SK-N-SH treated with all-trans-retinoic acid at 6 μM for 48 hours (cell line): ENCODE results near the gene KCTD17.

Source experiments
- ATAC-seq: fragments of 200-7000 bp; cut with Tn5 transposase; 3 replicates; pipeline ENCODE4 v1.9.1; 2020; ENCODE audit warnings: mild to moderate bottlenecking, moderate library complexity
- ARNTL ChIP-seq: fragments of 450-650 bp; formaldehyde crosslinking; IDR thresholded peaks from 2 replicates; pipeline ENCODE4 v1.5.0; 2020; ENCODE audit warnings: low read depth, mild to moderate bottlenecking, moderate library complexity, borderline replicate concordance
- BACH2 ChIP-seq: fragments of 250-450 bp; sonication (Bioruptor Pico); IDR thresholded peaks from 2 replicates; pipeline ENCODE4 v1.9.0; 2021; ENCODE audit warnings: mild to moderate bottlenecking, borderline replicate concordance
- CREB5 ChIP-seq: fragments of 250-450 bp; sonication (Bioruptor Pico); IDR thresholded peaks from 2 replicates; pipeline ENCODE4 v1.5.1; 2020; ENCODE audit warnings: low read depth, mild to moderate bottlenecking, moderate library complexity
- CSDC2 ChIP-seq: fragments of 250-450 bp; sonication (Bioruptor Pico); IDR thresholded peaks from 2 replicates; pipeline ENCODE4 v1.5.0; 2020; ENCODE audit warnings: mild to moderate bottlenecking, moderate library complexity
- ESRRG ChIP-seq: fragments of 250-450 bp; sonication (Bioruptor Pico); IDR thresholded peaks from 2 replicates; pipeline ENCODE4 v1.6.1; 2021; ENCODE audit warnings: mild to moderate bottlenecking
- GLIS3 ChIP-seq: fragments of 250-450 bp; sonication (Bioruptor Pico); IDR thresholded peaks from 2 replicates; pipeline ENCODE4 v1.5.0; 2020; ENCODE audit warnings: mild to moderate bottlenecking, moderate library complexity
- ISL1 ChIP-seq: fragments of 250-450 bp; sonication (Bioruptor Pico); IDR thresholded peaks from 2 replicates; pipeline ENCODE4 v2.1.2; 2022; ENCODE audit warnings: mild to moderate bottlenecking, moderate library complexity
- OSR1 ChIP-seq: fragments of 250-450 bp; sonication (Bioruptor Pico); IDR thresholded peaks from 2 replicates; pipeline ENCODE4 v1.8.0; 2022; ENCODE audit warnings: moderate library complexity, mild to moderate bottlenecking, inconsistent platforms
- PATZ1 ChIP-seq: fragments of 250-450 bp; sonication (Bioruptor Pico); IDR thresholded peaks from 2 replicates; pipeline ENCODE4 v1.8.0; 2020; ENCODE audit warnings: mild to moderate bottlenecking, moderate library complexity, borderline replicate concordance
- PPARA ChIP-seq: fragments of 250-450 bp; sonication (Bioruptor Pico); IDR thresholded peaks from 2 replicates; pipeline ENCODE4 v1.5.0; 2020; ENCODE audit warnings: mild to moderate bottlenecking, borderline replicate concordance
- RARB ChIP-seq: fragments of 250-450 bp; sonication (Bioruptor Pico); IDR thresholded peaks from 2 replicates; pipeline ENCODE4 v1.8.0; 2021; ENCODE audit warnings: mild to moderate bottlenecking, moderate library complexity
- SNAI2 ChIP-seq: fragments of 250-450 bp; sonication (Bioruptor Pico); IDR thresholded peaks from 2 replicates; pipeline ENCODE4 v1.5.0; 2020; ENCODE audit warnings: mild to moderate bottlenecking, moderate library complexity
- TCF4 ChIP-seq: fragments of 250-450 bp; sonication (Bioruptor Pico); IDR thresholded peaks from 2 replicates; pipeline ENCODE4 v1.8.0; 2021; ENCODE audit warnings: mild to moderate bottlenecking, moderate library complexity, borderline replicate concordance
- TOX ChIP-seq: fragments of 250-450 bp; sonication (Bioruptor Pico); IDR thresholded peaks from 2 replicates; pipeline ENCODE4 v1.8.0; 2021; ENCODE audit warnings: mild to moderate bottlenecking, moderate library complexity, borderline replicate concordance
- ZC3H10 ChIP-seq: fragments of 250-450 bp; sonication (Bioruptor Pico); IDR thresholded peaks from 2 replicates; pipeline ENCODE4 v1.5.1; 2021; ENCODE audit warnings: mild to moderate bottlenecking, moderate library complexity
- ZFP3 ChIP-seq: fragments of 250-450 bp; sonication (Bioruptor Pico); IDR thresholded peaks from 2 replicates; pipeline ENCODE4 v1.5.0; 2020; ENCODE audit warnings: mild to moderate bottlenecking, moderate library complexity
- ZFP30 ChIP-seq: fragments of 450-650 bp; formaldehyde crosslinking; IDR thresholded peaks from 2 replicates; pipeline ENCODE4 v1.5.0; 2022; ENCODE audit warnings: mild to moderate bottlenecking, moderate library complexity
- ZNF565 ChIP-seq: fragments of 450-650 bp; formaldehyde crosslinking; conservative IDR thresholded peaks from 2 replicates; pipeline ENCODE4 v1.5.0; 2020; ENCODE audit warnings: low read depth, mild to moderate bottlenecking, moderate library complexity
- ZNF70 ChIP-seq: fragments of 450-650 bp; formaldehyde crosslinking; IDR thresholded peaks from 2 replicates; pipeline ENCODE4 v1.5.0; 2020; ENCODE audit warnings: mild to moderate bottlenecking, moderate library complexity
- ZNF8 ChIP-seq: fragments of 450-650 bp; formaldehyde crosslinking; IDR thresholded peaks from 2 replicates; pipeline ENCODE4 v1.5.0; 2020; ENCODE audit warnings: mild to moderate bottlenecking, moderate library complexity
- TF ChIP-seq, protein P1 (sequence below): fragments of 250-450 bp; sonication (Bioruptor Pico); IDR thresholded peaks from 2 replicates; pipeline ENCODE4 v1.5.0; 2020; ENCODE audit warnings: mild to moderate bottlenecking, moderate library complexity
- TF ChIP-seq, protein P2 (sequence below): fragments of 250-450 bp; sonication (Bioruptor Pico); IDR thresholded peaks from 2 replicates; pipeline ENCODE4 v1.5.1; 2021; ENCODE audit warnings: mild to moderate bottlenecking, moderate library complexity

The KCTD17 gene

DNA sequence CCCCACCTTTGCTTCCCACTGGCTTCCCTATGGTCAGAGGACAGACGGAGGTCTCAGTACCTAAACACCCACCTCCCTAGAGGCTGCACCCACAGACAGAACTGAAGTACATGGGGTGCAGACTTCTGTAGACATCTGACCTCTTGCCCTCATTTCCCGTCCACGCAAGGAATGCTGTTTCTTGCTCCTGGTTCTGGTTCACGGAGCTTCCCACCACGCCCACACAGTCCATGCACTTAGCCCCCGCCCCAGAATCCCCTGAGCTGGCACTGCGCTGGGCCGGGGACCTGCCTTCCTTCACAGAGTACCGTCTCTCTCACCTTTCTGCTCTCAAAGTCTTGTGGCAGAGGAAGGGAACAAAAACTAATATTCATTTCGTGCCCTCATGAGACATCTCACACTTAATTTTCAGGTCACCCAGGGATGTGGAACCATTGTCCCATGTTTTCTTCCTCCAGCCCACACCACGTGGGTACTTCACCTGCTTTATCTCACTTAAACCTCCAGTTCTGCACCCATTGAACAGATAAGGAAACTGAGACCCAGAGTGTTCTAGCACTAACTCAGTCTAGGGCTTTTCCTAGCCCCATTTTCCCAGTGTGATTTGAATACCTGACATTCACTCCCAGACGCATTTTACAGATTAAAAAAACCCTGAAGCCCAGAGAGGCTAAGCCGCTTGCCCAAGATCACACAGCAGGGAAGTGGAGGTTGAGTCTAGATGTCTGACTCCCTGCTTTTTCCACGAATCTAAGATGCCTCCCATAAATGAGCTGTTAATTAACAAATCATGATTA, 52.3 kb downstream of the KCTD17 start:
- TF ChIP-seq ZFP3 (no peak), CSDC2 (CRISPR knock-in tag) (no peak), ZNF565 (CRISPR knock-in tag) (no peak), ZNF8 (CRISPR knock-in tag) (no peak), GLIS3 (CRISPR knock-in tag) (no peak), SNAI2 (CRISPR knock-in tag) (no peak), ARNTL (no peak), TOX (CRISPR knock-in tag) (no peak), ISL1 (CRISPR knock-in tag) (no peak), ZFP30 (no peak), RARB (no peak), PPARA (CRISPR knock-in tag) (no peak), ZNF70 (CRISPR knock-in tag) (no peak), ZC3H10 (no peak), ESRRG (CRISPR knock-in tag) (no peak), BACH2 (no peak), PATZ1 (CRISPR knock-in tag) (no peak)
- TF ChIP-seq, protein P1, sequence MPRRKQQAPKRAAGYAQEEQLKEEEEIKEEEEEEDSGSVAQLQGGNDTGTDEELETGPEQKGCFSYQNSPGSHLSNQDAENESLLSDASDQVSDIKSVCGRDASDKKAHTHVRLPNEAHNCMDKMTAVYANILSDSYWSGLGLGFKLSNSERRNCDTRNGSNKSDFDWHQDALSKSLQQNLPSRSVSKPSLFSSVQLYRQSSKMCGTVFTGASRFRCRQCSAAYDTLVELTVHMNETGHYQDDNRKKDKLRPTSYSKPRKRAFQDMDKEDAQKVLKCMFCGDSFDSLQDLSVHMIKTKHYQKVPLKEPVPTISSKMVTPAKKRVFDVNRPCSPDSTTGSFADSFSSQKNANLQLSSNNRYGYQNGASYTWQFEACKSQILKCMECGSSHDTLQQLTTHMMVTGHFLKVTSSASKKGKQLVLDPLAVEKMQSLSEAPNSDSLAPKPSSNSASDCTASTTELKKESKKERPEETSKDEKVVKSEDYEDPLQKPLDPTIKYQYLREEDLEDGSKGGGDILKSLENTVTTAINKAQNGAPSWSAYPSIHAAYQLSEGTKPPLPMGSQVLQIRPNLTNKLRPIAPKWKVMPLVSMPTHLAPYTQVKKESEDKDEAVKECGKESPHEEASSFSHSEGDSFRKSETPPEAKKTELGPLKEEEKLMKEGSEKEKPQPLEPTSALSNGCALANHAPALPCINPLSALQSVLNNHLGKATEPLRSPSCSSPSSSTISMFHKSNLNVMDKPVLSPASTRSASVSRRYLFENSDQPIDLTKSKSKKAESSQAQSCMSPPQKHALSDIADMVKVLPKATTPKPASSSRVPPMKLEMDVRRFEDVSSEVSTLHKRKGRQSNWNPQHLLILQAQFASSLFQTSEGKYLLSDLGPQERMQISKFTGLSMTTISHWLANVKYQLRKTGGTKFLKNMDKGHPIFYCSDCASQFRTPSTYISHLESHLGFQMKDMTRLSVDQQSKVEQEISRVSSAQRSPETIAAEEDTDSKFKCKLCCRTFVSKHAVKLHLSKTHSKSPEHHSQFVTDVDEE (CRISPR knock-in tag), result no peak
- TF ChIP-seq, protein P2, sequence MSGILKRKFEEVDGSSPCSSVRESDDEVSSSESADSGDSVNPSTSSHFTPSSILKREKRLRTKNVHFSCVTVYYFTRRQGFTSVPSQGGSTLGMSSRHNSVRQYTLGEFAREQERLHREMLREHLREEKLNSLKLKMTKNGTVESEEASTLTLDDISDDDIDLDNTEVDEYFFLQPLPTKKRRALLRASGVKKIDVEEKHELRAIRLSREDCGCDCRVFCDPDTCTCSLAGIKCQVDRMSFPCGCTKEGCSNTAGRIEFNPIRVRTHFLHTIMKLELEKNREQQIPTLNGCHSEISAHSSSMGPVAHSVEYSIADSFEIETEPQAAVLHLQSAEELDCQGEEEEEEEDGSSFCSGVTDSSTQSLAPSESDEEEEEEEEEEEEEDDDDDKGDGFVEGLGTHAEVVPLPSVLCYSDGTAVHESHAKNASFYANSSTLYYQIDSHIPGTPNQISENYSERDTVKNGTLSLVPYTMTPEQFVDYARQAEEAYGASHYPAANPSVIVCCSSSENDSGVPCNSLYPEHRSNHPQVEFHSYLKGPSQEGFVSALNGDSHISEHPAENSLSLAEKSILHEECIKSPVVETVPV (CRISPR knock-in tag), result no peak
- TF ChIP-seq, all 23 proteins: peak for 0

DNA sequence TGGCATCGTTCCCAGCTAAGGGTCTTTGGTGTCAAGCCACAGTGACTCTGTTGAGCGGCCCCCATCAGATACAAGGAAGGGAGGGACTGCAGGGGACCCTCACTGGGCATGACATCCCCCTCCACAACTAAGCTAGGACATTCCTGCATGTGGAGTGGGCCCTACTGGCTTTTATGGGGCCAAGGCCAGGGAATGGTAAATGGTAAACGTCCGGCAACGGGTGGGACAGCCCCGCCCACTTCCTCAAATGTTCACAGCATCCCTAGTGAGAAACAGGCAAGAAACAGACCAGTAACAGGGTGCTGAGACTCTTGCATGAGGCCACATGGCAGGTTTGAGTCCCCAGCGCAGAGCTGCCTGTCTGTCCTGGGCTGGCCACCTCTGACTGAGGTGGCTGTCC, 53.6 kb downstream of the KCTD17 start:
- ATAC-seq, result no peak
- TF ChIP-seq ZNF70 (CRISPR knock-in tag), result no peak
- TF ChIP-seq ESRRG (CRISPR knock-in tag), result no peak
- TF ChIP-seq SNAI2 (CRISPR knock-in tag), result no peak
- no peak for TF ChIP-seq TCF4 (CRISPR knock-in tag)
- TF ChIP-seq, protein P1 (CRISPR knock-in tag), result no peak
- TF ChIP-seq CREB5 (CRISPR knock-in tag), result no peak
- TF ChIP-seq ZNF8 (CRISPR knock-in tag), result no peak
- TF ChIP-seq OSR1 (CRISPR knock-in tag), result no peak
- no peak for TF ChIP-seq PPARA (CRISPR knock-in tag)
- no peak for TF ChIP-seq ISL1 (CRISPR knock-in tag)
- no peak for TF ChIP-seq TOX (CRISPR knock-in tag)
- TF ChIP-seq RARB, result no peak

More for the DNA sequence above, 52.3 kb downstream of the KCTD17 start:
- no peak for ATAC-seq
